Stomach (tissue), 9 donors: ENCODE results near the gene DNAJB13. TPM values are rescaled to one million over a fixed set of nuclear protein-coding genes. Genes with fewer than 3 reads are reported as not detected.

Experiments used
- DNase-seq, 2 donors: peaks; one replicate each; pipeline versions ENCODE4 v3.0.0 to v3.0.0-alpha.2; 2013 to 2019
- H3K27ac ChIP-seq, 5 donors: fragments of 200-600 bp in 4 of 5; sonication (generic) in 4 of 5; one replicate each; pipeline ENCODE4 v1.5.1; 2013 to 2019; ENCODE audit warnings: mild to moderate bottlenecking in 1 of 5, moderate library complexity in 1 of 5
- H3K27me3 ChIP-seq, 3 donors: fragments of 200-600 bp; sonication (generic); one replicate each; pipeline ENCODE4 v1.5.1; 2017 to 2019; ENCODE audit warnings: mixed run types in 1 of 3
- H3K36me3 ChIP-seq, 4 donors: fragments of 200-600 bp; sonication (generic); 1 replicate in 3 of 4; 2 replicates in 1 of 4; pipeline ENCODE4 v1.5.1; 2016 to 2019
- H3K4me1 ChIP-seq, 4 donors: fragments of 200-600 bp; sonication (generic); one replicate each; pipeline ENCODE4 v1.5.1; 2016 to 2019
- H3K4me3 ChIP-seq, 4 donors: fragments of 200-600 bp; sonication (generic) in 3 of 4; one replicate each; pipeline ENCODE4 v1.5.1; 2016 to 2019; ENCODE audit warnings: mild to moderate bottlenecking in 1 of 4
- H3K9me3 ChIP-seq, 4 donors: fragments of 200-600 bp; sonication (generic); one replicate each; pipeline ENCODE4 v1.5.1; 2016 to 2019
- CTCF ChIP-seq, 7 experiments: fragments of 450-650 bp in 4 of 7; fragments of 200-600 bp in 3 of 7; sonication (generic) in 3 of 7; IDR thresholded peaks; one replicate each; pipeline ENCODE4 v1.5.1; 2016 to 2019; ENCODE audit warnings: antibody characterized with exemption in 7 of 7, control low read depth in 2 of 7, mild to moderate bottlenecking in 1 of 7
- EP300 ChIP-seq: sonication (generic); formaldehyde crosslinking; IDR thresholded peaks from one replicate; pipeline ENCODE4 v1.6.1; 2017; ENCODE audit warnings: antibody characterized with exemption
- POLR2A ChIP-seq, 4 donors: fragments of 450-650 bp; IDR thresholded peaks; one replicate each; pipeline ENCODE4 v1.6.1; 2016; ENCODE audit warnings: antibody characterized with exemption in 4 of 4, control low read depth in 2 of 4, mild to moderate bottlenecking in 1 of 4, moderate library complexity in 1 of 4
- POLR2AphosphoS5 ChIP-seq, 3 donors: sonication (generic); formaldehyde crosslinking; IDR thresholded peaks; one replicate each; pipeline ENCODE4 v1.6.1; 2016; ENCODE audit warnings: antibody characterized with exemption in 3 of 3
- WGBS, 5 donors: extraction: QIAGEN DNeasy Blood & Tissue Kit in 3 of 5; methylation state at CpG; one replicate each; pipeline versions ENCODE4 v1.1.5 to v1.1.7; 2013 to 2018; 5-methylcytosine and 5-hydroxymethylcytosine counted together
- intact Hi-C: fragments of 100-400 bp; cut with DNase I; formaldehyde crosslinking; loops from one replicate; pipeline ENCODE4 v1.15.1; 2023; ENCODE audit warnings: low total_unique reads
- polyA plus RNA-seq, 3 donors: library from polyadenylated mRNA; stranded (reverse); fragments of 200-250 nt; gene quantifications; one replicate each; pipeline ENCODE4 v1.2.3, GENCODE V29; 2013
- total RNA-seq, 5 donors: library from RNA; depleted of rRNA; stranded (reverse); fragments of >200 nt; gene quantifications; one replicate each; pipeline versions ENCODE4 v1.1.0 to v1.2.3, GENCODE V29; 2014 to 2016
- donor health status: healthy with polysubstance abuse.
- donor health status: Bipolar disorder and iron deficiency.
- donor health status: healthy.

The DNAJB13 gene
- total and polyA plus RNA-seq, 8 donors: 0.28 TPM; not detected in 7

GRCh38 chr11:74010306-74011300 is 59.8 kb downstream of the DNAJB13 start:
- no peaks in the 10 kb centered on the region for H3K9me3 ChIP-seq
- no peak overlapping the region for H3K4me3 ChIP-seq
- 73 to 88% (median 84%) methylated on average over 7 to 9 of the region's 9 CpGs for WGBS, 5 donors
- DNase-seq: no peak
- H3K27me3 ChIP-seq: no peaks in the 10 kb centered on the region
- intact Hi-C loops: no loop called here
- peaks cover 0 to 31% (median 17%) of the 10 kb centered on the region in 4 donors for H3K36me3 ChIP-seq
- no peak for TF ChIP-seq POLR2A (IDR thresholded peaks at IDR 0.05)
- TF ChIP-seq CTCF (IDR thresholded peaks at IDR 0.05): no peak
- no peak for TF ChIP-seq POLR2AphosphoS5 (IDR thresholded peaks at IDR 0.05)
- no peak for TF ChIP-seq EP300
- H3K4me1 ChIP-seq: peaks cover 0 to 21% (median under 1%) of the 10 kb centered on the region in 4 donors
- H3K27ac ChIP-seq: no peak overlapping the region

DNA sequence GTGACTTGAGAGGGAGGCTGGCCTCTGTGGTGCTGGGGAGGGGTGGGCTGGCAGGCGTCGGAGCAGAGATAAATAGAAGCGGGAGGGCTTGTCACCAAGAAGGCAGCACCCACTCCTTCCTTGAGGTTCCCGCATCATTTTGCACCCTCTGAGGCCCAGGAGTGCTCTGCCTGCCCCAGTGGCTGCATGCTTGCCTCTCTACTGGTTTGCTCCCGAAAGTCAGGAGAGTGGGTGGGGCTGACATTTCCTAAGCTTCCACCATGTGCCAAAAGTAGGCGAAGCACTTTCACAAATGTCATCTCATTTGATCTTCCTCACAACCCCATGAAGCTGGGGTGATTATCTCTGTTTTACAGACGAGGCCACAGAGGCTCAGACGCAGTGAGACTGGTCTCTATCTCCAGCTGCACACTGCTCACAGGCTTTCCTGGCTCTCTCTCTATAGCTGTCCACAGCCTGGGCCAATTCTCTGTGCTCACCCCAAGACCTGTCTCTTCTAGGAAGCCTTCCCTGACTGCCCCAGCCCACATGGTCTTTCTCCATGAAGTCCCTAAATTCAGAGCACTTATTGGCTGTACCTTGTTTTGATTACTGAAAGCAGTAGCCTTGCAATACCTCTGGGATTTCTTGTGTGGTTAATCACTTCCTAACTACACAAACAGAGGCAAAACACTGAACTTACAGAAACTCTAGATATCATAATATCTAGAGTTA is 60.7 kb downstream of the DNAJB13 start:
- Histone ChIP-seq H3K4me1 (peaks cover 0 to 19% (median under 1%) of the 10 kb centered on the region in 4 donors), H3K9me3 (no peaks in the 10 kb centered on the region), H3K27ac (no peak overlapping the region), H3K36me3 (peaks cover 0 to 34% (median 22%) of the 10 kb centered on the region in 4 donors), H3K4me3 (no peak overlapping the region), H3K27me3 (no peaks in the 10 kb centered on the region)
- WGBS, 5 donors: 74 to 89% (median 80%) methylated on average over 3 to 8 of the region's 8 CpGs
- no peak for DNase-seq
- no peak for TF ChIP-seq POLR2A (IDR thresholded peaks at IDR 0.05)
- no peak for TF ChIP-seq POLR2AphosphoS5 (IDR thresholded peaks at IDR 0.05)
- TF ChIP-seq EP300: no peak
- no peak for TF ChIP-seq CTCF (IDR thresholded peaks at IDR 0.05)
- intact Hi-C loops: no loop called here

GRCh38 chr11:74012074-74012809 is 61.4 kb downstream of the DNAJB13 start:
- Histone ChIP-seq H3K4me1 (peaks cover 0 to 19% (median 7%) of the 10 kb centered on the region in 4 donors), H3K27me3 (no peaks in the 10 kb centered on the region), H3K27ac (no peak overlapping the region), H3K9me3 (no peaks in the 10 kb centered on the region), H3K36me3 (peaks cover 0 to 41% (median 25%) of the 10 kb centered on the region in 4 donors), H3K4me3 (no peak overlapping the region)
- 83 to 93% (median 91%) methylated on average over 14 of the region's 14 CpGs for WGBS, 5 donors
- intact Hi-C loops: no loop called here
- DNase-seq: no peak
- TF ChIP-seq POLR2A (IDR thresholded peaks at IDR 0.05): no peak
- no peak for TF ChIP-seq EP300
- TF ChIP-seq POLR2AphosphoS5 (IDR thresholded peaks at IDR 0.05): no peak

DNA sequence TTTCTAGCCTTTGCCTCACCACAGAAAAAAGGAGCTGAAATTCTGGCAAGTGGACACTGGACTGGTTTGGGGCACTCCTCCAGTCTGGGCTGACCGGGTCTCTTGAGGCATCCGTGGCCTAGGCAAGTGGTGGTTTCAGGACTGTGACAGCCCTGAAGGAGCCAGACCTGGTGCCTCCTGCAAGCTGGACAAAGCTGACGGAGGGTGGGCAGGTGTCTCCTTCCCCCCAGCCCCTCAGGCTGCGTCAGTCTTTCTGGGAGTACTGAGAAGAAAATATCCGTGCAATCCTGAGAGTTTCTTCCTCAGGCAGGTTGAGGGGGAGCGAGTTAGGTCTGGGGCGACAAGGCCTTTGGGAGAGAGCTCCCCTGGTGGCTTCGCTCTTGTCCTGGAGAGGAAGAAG is 62.3 kb downstream of the DNAJB13 start:
- Histone ChIP-seq H3K27ac (no peak overlapping the region), H3K9me3 (no peaks in the 10 kb centered on the region), H3K4me3 (no peak overlapping the region), H3K36me3 (peaks cover 0 to 41% (median 25%) of the 10 kb centered on the region in 4 donors), H3K27me3 (no peaks in the 10 kb centered on the region), H3K4me1 (peaks cover 8 to 27% (median 16%) of the 10 kb centered on the region in 4 donors)
- no peak for DNase-seq
- TF ChIP-seq CTCF (IDR thresholded peaks at IDR 0.05): no peak
- no peak for TF ChIP-seq EP300
- TF ChIP-seq POLR2A (IDR thresholded peaks at IDR 0.05): no peak
- TF ChIP-seq POLR2AphosphoS5 (IDR thresholded peaks at IDR 0.05): no peak
- 92 to 100% (median 97%) methylated on average over 6 to 8 of the region's 8 CpGs for WGBS, 5 donors
- intact Hi-C loops: no loop called here
